GM21717 (cell line): ENCODE results near the gene RGS14.
"Not testable (repeated sequence)": the region's sequence is repeated elsewhere in the genome, so short reads cannot be mapped to it uniquely, and the experiment has no call there.

ENCODE experiments used
- ATAC-seq: cut with Tn5 transposase; IDR thresholded peaks from one replicate; pipeline ENCODE4 v1.9.1; 2021; ENCODE audit warnings: mild to moderate bottlenecking, moderate library complexity; ENCODE audit not compliant: unreplicated experiment

Gene RGS14

GRCh38 chr5:177399997-177400868 lies 42.5 kb downstream of the RGS14 start, which contains the start of gene PFN3:
PFN3 (minus strand) TSS chr5:177400661; CDS start chr5:177400576, 85 bp downstream.
- ATAC-seq = no peak

GRCh38 chr5:177402271-177403043 lies 44.7 kb downstream of the RGS14 start:
- ATAC-seq = no peak

GRCh38 chr5:177403102-177403791 lies 45.5 kb downstream of the RGS14 start:
- ATAC-seq = peak; percentile 25

DNA sequence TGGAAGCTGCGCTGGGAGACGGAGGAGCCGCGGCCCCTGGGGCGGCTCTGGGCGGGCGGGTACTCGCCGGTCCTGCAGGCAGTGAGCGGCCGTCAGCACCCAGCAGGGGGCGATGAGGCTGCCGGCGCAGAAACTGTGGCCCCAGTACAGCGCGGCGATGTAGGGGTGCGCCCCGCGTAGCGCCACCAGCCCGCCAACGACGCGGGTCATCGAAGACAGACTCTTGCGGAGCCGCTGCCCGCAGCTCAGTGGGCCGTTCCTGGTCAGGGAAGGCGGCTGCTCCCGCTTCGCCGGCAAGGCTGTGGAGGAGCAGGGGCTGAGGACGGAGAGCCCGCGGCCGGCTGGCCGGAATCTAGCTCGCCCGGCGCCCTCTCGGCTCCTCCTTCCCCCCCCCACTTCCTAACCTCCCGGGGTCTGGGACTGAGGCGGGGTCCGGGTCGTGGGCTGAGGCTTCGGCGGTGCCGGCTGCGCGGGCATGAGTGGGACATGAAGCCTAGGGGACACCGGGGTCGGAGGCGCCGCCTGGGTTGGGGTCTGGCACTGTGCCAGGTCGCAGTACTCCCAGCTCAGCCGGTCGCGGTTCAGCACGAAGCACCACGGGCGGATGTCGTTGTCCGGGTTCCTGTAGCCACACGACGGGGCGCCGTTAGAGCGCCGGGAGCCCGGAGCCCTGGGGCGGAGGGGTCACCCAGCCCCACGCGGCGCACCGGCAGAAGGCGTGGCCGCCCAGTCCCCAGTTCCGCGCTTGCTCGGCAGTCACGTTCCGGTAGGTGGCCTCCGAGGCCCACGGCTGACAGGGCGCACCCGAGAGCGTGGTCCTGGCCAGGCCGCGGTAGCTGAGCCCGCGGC lies 46.3 kb downstream of the RGS14 start:
- ATAC-seq = peak; percentile 68

DNA sequence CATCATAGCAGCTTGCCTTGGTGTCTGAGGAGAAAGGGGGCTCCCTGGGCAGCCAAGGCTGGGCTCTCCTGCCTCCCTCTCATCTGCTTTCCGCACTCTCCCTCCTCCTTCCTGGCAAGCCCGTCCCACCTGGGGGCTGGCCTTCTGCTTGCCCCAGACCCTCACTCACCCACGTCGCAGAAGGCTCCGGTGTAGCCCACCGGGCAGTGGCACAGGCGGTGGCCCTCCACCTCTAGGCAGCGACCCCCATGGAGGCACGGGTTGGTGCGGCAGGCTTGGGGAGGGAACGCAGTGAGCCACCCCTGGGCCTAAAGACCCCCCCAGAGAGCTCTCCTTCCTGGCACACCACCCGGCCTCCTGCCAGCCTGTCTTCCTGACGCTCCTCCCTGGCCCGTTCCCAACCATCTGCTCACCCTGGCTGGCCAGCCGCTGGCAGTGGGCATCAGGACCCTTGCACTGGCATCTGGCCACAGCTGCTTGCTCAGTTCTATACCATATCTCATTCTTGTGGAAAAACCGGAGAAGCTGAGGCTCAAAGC lies 47.0 kb downstream of the RGS14 start:
- ATAC-seq = no peak

DNA sequence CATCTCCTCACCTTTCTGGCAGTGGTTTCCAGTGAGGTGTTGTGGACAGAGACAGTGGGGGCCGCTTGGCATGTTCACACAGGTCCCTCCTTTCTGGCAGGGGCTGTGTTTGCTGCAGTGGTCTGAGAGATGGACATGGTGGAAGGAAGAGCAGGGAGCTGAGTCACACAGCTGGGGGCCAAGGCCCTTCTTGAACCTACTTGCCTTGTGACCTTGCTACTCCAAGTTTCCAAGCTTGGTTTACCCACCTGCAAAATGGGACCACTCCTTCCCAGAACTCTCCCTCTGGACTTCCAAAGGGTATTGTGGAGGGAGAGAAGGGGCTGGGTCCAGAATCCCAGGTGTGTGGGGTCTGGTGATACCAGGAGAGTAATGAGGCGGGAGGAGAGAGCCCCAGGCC lies 47.6 kb downstream of the RGS14 start:
- ATAC-seq = no peak

GRCh38 chr5:177405805-177406204 lies 48.1 kb downstream of the RGS14 start:
- no peak for ATAC-seq

- no peak for ATAC-seq
Observed at GRCh38 chr5:177409043-177409801, 51.5 kb downstream of the RGS14 start, which contains the start of gene F12. F12 (minus strand) TSS chr5:177409564; CDS start chr5:177409527, 37 bp downstream.

DNA sequence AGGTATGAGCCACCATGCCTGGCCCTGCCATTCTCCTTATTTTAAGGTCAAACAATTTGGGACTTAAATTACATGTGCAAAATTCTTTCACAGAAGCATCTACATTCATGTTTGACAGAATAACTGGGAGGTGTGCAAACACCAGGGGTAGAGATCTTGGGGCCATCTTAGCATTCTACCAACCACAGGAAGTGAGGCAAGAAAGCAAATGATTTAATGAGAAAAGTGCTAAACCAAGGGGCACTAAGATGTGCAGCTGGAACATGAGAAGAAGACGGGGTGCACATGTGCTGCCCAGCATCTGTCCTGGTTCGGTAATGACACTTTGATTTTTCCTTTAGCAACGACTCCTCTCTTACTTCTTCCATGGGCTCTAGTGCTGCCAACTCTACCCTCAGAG lies 52.9 kb downstream of the RGS14 start:
- no peak for ATAC-seq

GRCh38 chr5:177412603-177413233 lies 55.0 kb downstream of the RGS14 start:
- peak; percentile 67 for ATAC-seq

DNA sequence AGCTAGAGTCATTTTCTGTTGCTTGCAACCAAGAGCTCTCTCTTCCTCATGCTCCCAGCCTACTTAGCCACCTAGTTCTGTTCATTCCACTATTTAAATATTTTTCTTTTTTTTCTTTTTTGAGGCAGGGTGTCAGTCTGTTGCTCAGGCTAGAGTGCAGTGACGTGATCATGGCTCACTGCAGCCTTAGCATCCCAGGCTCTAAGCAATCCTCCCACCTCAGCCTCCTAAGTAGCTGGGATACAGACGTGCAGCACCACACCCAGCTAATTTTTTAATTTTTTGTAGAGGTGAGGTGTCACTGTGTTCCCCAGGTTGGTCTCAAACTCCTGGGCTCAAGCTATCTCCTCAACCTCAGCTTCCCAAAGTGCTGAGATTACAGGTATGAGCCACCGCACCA lies 56.8 kb downstream of the RGS14 start:
- ATAC-seq = no peak

DNA sequence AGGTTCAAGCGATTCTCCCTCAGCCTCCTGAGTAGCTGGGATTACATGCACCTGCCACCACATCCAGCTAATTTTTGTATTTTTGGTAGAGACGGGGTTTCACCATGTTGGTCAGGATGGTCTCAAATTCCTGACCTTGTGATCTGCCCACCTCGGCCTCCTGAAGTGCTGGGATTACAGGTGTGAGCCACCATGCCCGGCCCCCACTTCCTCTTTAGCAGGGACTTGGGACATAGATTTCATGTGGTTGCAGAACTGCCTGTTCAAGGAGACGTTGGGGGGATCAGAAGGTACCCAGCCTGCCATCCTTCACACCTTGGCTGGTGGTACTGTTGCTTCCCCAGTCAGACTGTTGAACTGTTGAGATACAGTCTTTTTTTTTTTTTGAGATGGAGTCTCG lies 59.4 kb downstream of the RGS14 start:
- not testable (repeated sequence) for ATAC-seq

- ATAC-seq = no peak
Observed at GRCh38 chr5:177419046-177419445, 61.3 kb downstream of the RGS14 start.

DNA sequence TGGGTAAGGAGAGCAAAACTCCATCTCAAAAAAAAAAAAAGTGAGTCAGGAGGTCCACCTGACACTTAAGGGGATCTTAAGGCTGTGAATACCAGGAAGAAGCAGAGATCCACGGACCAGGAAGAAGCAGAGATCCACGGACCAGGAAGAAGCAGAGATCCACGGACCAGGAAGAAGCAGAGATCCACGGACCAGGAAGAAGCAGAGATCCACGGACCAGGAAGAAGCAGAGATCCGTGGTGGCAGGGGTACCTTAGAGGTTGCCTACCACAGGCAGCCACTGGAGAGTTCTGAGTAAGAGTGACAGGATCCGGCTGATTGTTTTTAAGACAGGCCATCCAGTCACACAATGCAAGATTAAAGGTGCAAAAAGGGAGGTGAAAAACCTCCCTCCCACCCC lies 62.7 kb downstream of the RGS14 start:
- not testable (repeated sequence) for ATAC-seq

- no peak for ATAC-seq
Observed at GRCh38 chr5:177421062-177421798, 63.5 kb downstream of the RGS14 start.
